Activated naive CD8-positive, alpha-beta T cell treated with anti-CD3 and anti-CD28 coated beads, Interleukin-2, amount 50 U/mL, for 16 hours (primary cell): ENCODE results near the gene CNTN2.

Experiments used
- DNase-seq: peaks from one replicate; pipeline ENCODE4 v3.0.0-alpha.2; 2020; ENCODE audit warnings: low read depth, low spot score

CNTN2 gene

DNA sequence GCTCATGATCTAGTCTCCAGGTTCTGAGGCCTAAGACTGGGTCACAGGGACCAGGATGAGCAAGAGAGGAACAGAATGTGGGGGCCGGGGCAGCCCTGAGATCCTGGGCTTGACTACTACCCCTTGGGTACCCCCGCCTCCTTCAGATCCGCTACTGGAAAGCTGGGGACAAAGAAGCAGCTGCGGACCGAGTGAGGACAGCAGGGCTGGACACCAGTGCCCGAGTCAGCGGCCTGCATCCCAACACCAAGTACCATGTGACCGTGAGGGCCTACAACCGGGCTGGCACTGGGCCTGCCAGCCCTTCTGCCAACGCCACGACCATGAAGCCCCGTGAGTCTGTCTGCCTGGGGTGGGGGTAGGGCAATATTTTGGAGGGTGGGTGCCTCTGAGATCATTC, 28.8 kb downstream of the CNTN2 start:
- no peak for DNase-seq

DNA sequence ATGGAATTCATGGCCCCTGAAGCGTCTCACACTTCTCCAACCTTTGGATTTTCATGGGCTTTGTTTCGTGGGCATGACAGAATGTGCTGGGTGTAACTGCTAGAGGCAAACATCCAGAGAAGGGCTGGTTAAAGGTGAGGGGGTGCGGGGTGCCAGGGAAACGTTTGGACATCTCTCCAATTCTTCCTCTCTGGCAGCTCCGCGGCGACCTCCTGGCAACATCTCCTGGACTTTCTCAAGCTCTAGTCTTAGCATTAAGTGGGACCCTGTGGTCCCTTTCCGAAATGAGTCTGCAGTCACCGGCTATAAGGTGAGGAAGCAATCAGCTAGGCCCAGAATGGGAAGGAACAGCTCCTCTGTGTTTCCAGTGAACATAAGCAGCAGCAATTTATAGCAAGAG, 29.3 kb downstream of the CNTN2 start:
- no peak for DNase-seq

DNA sequence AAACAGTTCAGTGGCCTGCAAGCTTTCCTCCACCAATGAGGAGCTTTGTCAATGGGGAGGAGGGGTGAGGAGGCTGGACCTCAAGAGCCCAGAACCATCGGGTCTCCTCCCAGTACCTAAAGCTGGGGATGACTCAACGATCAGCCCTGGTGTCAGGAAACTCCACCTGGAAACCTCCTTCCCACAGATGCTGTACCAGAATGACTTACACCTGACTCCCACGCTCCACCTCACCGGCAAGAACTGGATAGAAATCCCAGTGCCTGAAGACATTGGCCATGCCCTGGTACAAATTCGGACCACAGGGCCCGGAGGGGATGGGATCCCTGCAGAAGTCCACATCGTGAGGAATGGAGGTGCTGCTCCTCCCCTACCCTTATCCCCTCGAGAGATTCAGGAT, 29.9 kb downstream of the CNTN2 start:
- no peak for DNase-seq

DNA sequence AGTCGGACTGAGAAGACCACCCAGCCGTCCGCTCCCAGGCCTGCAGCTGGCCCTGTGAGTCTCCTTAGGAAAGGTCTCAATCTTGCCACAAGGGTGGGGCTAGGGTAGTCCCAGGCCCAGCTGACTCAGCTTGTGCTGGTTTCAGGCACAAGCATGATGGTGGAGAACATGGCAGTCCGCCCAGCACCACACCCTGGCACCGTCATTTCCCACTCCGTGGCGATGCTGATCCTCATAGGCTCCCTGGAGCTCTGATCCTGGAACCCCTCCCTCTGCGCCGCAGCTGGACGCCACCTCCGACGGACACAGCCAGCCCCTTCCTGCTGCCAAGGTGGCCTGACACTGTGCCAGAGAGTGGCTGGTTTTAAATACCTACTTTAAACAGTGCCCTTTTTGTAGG, 30.5 kb downstream of the CNTN2 start:
- DNase-seq: no peak

DNA sequence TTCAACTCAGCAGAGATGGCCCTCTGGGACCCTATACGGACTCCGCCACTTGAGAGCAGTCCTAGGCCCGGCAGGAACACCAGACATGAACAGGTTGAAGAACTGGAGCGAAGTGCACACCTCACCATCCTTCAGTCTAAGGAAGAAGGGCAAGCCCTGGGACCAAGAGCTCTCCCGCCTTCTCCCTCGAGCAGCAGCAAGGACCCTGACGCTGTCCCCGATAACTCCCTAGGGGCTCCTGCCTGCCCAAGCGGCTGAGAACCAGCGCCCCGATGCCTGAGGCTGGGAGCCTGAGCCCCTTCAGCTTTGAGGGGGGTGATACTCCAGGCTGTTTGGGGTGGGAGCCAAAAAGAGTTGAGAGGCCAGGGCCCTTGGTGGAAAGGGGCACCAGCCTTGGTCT, 31.1 kb downstream of the CNTN2 start:
- no peak for DNase-seq

DNA sequence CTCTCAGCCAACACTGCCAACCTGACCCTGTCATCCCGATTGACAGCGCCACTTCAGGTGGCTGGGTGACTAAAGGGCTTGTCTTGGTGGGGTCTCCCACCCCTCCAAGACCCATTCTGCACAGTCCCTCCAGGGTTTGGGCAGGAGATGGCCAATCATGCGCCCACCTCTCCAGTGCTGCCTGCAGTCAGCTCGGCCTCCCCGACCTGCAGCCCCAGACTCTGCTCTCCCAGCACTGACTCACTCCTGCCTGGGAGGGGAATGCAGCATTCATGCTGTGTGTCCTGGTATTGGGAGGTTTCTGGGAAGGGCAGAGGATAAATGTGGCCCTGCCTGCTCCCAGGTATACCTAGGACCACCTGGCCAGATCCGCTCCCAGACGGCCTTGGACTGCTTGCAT, 31.5 kb downstream of the CNTN2 start:
- no peak for DNase-seq

DNA sequence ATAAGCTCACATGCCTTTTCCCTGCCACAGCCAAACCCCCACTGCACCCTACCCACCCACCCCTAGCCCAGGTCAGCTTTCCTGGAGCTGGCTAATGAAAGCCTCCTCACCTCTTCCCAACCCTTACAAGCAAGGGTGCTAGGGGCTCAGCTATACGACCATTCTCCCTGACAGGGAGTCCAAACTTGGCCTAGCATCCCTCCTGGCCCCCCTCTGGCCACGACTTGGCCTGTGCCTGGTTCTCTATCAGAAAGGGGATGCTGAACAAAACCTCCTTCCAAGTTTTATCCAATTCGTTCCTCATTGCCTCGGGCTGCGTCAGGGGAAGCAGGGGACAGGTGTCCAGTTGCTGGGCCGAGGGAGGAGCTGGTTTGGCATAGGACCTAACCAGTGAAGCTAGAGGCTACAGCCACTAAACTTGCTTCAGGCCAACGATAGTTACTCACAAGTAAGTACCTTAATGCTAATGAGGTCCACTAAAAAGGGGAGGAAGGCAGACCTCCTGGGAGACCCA, 32.7 kb downstream of the CNTN2 start:
- DNase-seq: no peak

DNA sequence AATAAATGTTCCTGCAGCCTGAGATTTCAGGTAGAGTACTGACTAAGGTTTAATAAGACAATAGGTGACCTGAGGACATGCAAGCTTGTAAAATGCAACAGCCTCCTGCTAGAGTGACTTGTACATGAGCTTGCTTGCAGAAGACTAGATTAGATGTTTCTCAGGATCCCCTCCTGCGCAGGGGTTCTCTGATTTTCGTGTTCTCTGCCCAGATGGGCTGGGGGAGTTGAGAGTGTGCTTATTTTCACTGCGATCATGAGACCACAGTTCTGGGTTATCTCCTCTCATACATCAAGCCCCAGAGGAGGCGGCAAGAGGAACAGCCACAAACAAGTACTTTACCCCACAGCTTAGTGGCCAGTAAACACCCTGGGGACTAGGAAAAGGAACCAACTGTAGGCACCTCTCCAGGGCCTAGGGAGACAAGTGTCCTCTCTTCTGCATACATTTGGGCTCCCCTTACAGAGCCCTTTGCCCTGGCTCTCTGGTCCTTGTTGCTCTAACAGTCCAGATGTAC, 33.3 kb downstream of the CNTN2 start:
- DNase-seq: no peak

DNA sequence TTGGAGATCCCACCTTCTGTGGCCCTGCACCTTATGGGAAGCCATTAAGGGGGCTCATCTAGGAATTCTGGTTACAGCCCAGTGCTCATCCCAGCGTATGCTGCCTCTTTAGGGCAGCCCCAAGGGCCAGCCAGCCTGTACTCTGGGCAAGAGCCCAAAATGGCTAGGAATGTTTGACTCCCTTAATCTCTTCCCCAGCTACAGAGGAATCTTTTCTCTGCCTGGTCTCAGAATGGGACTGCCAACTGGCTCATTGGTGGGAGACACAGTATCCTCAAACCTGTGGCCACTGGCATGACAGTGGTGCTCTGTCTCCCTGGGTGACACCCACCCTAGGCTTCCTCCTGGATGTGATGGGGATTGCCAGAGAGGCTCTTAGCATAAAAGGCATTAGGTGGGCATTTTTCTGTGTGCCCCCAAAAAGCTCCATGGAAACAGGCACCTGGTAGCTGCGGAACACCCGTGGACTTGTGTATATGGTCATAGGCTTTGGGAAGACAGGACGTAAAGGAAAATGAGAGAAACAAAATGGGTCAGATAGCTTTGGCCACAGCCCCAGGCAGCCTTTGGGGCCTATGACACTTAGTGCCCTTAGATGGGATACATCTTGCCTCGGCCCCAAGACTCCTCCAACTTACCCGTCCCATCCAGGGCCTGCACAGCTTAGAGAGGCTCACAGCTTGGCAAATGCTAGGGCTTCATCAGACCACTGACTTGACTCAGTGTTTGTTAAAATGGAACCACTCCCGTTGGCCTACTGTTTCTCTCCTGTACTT, 34.3 kb downstream of the CNTN2 start:
- DNase-seq: no peak

DNA sequence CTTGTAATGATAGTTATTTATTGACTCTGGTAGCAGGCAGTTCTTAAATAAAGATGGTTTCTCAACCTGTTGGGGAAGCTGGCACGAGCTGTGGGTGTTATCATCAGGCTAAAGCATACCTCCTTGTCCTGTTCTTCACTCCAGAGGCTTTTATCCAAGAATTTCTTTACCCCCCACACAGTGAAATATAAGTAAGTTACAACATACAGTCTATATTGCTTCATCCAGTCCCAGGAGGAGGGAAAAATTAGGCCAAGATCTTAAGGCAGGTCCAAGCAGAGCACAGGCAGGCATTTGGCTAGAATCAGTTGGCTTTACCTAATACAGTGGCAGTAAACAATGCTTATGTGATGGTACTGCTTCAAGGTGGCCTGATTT, 34.9 kb downstream of the CNTN2 start:
- DNase-seq: no peak

DNA sequence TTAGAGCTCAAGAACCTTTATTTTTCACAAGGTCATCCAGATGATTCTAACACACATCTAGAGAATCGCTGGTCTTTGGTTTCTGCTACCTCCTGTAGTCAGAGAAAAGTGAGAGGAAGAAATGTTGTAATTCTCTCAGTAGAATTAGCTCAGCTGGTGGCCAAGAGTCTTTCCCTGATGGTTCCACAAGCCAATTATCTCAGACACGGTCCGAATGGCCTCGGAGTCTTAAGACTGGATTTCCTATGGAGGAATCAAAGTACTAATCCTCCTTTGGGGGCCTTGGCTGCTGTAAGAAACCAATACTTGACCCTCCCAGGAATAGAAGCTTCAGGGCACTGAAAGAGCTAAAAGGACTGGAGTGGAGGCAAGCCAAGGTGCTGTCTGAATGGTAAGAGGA, 39.4 kb downstream of the CNTN2 start:
- no peak for DNase-seq

DNA sequence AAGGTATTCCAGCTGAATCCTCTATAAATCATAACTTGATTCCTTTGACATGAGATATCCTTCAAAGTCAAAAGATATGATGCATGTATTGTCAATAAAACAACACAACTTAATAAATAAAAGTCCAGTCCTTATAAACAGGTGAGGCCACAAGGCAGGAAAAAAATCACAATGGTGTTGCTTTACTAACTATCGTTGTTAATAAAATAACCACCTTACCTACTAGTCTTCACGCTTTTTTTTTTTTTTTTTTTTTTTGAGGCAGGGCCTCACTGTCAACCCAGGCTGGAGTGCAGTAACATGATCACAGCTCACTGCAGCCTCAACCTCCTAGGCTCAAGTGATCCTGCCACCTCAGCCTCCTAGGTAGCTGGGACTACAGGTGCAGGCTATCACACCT, 41.3 kb downstream of the CNTN2 start, which contains the start of gene TMEM81:
Gene TMEM81 (minus strand): TSS at position 101 of the 400 bp plus-strand sequence. CDS start 140 bp downstream, outside the sequence.
- DNase-seq: no peak

DNA sequence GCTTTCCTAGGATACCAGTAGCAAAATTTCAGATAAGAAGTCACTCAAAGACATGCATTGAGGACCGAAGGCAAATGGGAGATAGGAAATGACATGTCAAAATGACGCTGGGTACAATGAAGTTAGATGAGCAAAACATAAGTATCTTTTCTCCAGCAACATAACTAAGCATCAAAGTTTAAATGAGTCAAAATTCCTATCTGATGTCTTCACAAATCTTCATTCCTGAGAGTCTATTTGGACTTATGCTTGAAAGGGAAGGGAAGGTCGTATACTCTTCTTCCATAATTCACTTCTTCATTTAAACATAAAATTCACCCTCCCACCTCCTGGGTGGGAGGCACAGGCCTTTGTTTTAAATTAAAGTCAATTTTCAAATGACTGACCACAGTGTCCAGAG, 45.3 kb downstream of the CNTN2 start:
- DNase-seq: no peak

DNA sequence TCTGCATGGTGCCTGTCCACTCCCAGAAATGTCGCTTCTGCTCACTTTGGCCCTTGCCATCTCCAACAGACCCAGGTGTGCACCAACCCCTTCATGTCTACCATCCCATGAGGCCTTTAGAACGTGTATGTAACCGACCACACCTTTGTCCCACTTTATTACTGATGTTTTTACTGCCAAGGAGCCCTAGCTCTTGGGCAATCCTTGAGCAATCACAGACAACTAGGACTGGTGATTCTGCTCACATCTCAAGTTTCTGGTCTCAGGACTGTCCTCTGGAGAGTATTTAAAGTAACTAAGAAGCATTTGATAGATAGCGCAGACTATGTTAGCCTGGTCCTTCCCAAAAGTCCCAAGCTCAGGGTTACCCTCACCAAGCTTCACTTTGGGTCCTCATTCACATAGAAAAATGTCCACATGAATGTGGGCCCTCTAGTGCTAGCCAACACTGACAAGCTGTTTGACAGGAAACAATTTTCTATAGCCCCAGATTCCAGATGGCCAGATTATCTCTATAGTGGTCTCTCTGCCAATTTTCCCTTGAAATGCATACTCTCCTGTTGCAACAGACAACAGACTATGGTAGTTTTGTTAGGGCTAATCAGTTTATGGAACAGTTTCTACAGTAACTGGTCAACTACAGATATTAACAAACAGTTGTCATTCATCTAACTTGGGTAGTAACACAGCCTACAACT, 48.2 kb downstream of the CNTN2 start:
- DNase-seq: no peak

DNA sequence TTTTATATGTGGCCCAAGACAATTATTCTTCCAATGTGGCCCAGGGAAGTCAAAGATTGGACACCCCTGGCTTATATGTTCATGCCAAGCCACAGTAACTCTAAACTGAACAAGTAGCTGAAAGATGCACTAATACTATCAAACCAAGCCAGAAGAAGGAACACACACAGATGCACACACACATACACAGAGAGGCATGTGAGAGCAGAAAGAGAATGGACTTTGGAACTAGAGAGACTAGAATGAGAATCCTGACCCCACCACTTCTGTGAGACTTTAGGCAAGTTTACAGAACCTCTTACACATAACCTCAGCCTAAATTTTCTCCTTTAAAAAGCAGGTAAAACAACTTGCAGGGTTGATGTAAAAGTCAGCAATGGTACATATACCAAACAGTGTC, 52.4 kb downstream of the CNTN2 start:
- DNase-seq: no peak

DNA sequence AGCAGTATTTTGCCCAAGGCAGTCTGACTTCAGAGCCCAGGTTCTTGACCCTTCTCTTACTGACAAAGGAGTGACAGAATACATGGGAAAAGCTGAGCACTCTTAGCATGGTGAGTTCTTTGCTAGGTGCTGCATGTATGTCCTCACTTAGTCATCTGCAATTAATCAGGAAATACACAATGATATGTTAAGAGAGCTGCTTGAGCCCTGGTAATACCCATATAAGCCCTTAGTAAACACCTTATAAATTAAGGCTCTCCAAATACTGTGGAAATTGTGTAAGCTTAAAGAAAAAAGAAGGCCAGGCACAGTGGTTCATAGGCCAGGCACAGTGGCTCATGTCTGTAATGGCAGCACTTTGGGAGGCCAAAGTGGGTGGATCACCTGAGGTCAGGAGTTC, 55.2 kb downstream of the CNTN2 start:
- DNase-seq: no peak

DNA sequence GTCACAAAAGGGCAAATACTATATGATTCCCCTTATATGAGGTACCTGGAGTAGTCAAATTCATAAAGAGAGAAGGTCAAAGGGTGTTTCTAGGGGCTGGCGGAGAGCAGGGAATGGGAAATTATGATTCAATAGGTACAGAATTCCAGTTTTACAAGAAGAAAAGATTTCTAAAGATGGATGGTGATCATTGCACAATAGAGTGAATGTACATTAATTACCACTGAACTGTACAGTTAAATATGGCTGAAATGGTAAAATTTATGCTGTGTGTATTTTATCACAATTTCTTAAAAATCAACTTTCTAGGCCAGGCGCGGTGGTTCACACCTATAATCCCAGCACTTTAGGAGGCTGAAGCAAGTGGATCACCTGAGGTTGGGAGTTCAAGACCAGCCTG, 59.4 kb downstream of the CNTN2 start:
- DNase-seq: no peak

DNA sequence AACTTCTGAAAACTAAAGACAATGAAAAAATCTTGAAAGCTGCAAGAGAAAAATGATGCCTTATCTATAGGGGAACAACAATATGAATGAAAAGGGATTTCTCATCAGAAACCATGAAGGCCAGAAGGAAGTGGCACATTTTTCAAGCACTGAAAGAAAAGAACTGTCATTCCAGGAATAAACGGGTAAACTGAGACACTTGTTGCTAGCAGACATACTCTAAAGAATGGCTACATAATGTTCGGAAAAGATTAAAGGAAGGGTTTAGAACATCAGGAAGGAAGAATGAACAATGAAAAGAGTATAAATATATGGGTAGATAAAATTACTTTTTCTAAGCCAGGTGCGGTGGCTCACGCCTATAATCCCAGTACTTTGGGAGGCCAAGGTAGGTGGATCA, 64.3 kb downstream of the CNTN2 start:
- no peak for DNase-seq

DNA sequence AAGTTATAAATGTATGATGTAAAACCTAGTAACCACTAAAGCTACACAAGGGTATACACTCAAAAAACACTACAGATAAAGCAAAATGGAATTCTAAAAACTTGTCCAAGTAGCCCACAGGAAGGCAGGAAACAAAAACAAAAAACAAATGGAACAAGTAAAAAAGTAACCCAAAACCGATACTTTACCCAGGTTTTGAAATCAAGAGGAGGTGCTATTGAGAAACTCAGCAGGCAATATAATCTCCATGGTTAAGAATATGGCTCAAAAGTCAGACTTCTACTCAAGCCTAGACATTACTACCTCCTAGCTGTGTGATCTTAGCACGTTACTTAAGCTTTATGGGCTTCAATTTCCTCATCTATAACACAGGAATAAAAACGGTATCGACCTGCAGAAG, 65.5 kb downstream of the CNTN2 start:
- no peak for DNase-seq

DNA sequence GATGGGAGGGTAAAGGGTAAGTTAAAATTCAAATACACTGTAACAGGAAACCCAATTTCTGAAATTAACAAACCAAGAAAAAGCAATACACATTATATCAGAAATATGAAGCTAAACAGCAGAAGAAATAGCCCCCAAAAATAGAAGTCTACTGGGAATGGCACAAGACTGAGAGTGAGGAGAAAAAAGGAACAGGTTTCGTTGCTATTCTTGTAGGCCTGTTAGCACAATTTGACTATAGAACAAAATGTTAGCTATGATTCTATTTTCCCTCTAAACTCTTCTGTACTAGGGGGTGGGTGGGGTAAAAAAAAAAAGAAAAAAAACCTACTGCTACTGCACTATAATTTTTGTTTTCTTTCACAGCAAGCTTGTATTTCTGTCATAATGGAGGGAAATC, 66.3 kb downstream of the CNTN2 start:
- DNase-seq: no peak

DNA sequence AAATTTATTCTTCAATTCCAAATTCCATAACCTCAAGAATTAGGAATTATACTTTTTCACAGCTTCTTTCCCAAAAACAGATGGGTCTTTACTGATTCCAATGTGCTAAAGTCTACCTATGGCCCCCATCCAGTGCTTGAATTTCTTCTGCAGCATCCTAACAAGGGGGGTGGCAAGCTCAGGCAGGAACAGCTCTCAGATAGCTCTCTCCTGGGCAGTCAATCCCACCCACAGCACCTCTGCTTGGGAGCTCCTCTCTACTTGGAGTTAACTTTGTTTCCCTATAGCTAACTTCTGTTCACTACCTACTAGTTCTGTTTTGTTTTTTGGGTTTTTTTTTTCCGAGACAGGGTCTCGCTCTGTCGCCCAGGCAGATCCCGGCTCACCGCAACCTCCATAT, 66.7 kb downstream of the CNTN2 start:
- no peak for DNase-seq

DNA sequence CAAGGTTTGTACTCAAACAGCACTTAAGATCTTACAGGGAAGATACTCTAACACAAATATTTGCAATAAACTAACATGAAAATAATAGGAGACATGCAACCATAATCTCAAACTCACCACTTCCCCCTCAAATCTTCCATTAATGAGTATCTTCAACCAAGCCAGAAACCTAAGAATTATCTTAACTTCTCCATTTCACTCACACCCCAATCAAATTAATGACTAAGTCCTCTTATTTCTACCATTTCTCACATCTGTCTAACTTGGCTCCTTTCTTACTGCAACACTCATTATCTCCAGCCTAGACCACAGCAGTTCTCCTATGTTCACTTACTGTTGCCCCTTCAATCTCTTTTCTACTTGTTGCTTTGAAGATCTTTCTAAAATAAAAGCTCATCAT, 68.3 kb downstream of the CNTN2 start:
- DNase-seq: no peak

DNA sequence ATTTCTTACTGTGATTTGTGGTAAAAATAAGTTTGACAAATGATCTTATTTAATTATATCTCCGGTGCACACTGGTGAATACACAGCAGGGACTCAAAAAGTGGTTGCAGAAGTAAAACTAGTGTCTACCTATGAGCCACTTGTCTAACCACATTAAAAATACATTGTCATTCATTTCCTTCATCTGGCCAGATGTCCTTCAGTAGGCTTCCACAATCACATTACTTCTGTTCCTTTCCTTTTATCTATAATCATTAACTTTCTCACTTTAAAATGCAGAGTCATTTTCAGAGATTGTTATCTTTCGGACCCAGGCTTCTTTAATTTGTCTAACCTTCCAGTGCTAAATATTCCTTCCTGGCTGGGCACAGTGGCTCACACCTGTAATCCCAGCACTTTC, 75.7 kb downstream of the CNTN2 start:
- DNase-seq: no peak
